GM19193 (cell line): ENCODE data around the gene PTPRM.

ENCODE experiments used
- POLR2A ChIP-seq: IDR thresholded peaks from 4 replicates; pipeline ENCODE4 v1.6.1; 2011; ENCODE audit not compliant: insufficient read depth, insufficient read length; ENCODE audit errors: extremely low read depth

Gene PTPRM

GRCh38 chr18:7729868-7730267, 162.8 kb downstream of the PTPRM start:
- TF ChIP-seq POLR2A, result no peak

- TF ChIP-seq POLR2A, result no peak
Observed at GRCh38 chr18:7730682-7731081, 163.6 kb downstream of the PTPRM start.

- no peak for TF ChIP-seq POLR2A
Observed at GRCh38 chr18:7733642-7734041, 166.5 kb downstream of the PTPRM start.

- TF ChIP-seq POLR2A, result no peak
Observed at GRCh38 chr18:7735196-7735595, 168.1 kb downstream of the PTPRM start.

GRCh38 chr18:7735626-7736175, 168.6 kb downstream of the PTPRM start:
- TF ChIP-seq POLR2A, result no peak

GRCh38 chr18:7737550-7737949, 170.4 kb downstream of the PTPRM start:
- TF ChIP-seq POLR2A, result no peak

- no peak for TF ChIP-seq POLR2A
Observed at GRCh38 chr18:7740821-7741220, 173.7 kb downstream of the PTPRM start.

- no peak for TF ChIP-seq POLR2A
Observed at GRCh38 chr18:7741640-7742039, 174.5 kb downstream of the PTPRM start.

GRCh38 chr18:7742224-7742623, 175.1 kb downstream of the PTPRM start:
- no peak for TF ChIP-seq POLR2A

GRCh38 chr18:7743256-7743655, 176.1 kb downstream of the PTPRM start:
- no peak for TF ChIP-seq POLR2A

- TF ChIP-seq POLR2A, result no peak
Observed at GRCh38 chr18:7746106-7746505, 179.0 kb downstream of the PTPRM start.

GRCh38 chr18:7748251-7749007, 181.3 kb downstream of the PTPRM start:
- no peak for TF ChIP-seq POLR2A

- TF ChIP-seq POLR2A, result no peak
Observed at GRCh38 chr18:7749008-7749405, 181.9 kb downstream of the PTPRM start.

- no peak for TF ChIP-seq POLR2A
Observed at GRCh38 chr18:7749510-7749981, 182.4 kb downstream of the PTPRM start.

- no peak for TF ChIP-seq POLR2A
Observed at GRCh38 chr18:7750095-7750663, 183.1 kb downstream of the PTPRM start.

GRCh38 chr18:7750966-7751365, 183.8 kb downstream of the PTPRM start:
- TF ChIP-seq POLR2A, result no peak
